Mononuclear cell (primary cell): Measurements from ENCODE around the gene ATXN1. TPM values are rescaled to one million over a fixed set of nuclear protein-coding genes. Genes with fewer than 3 reads are reported as not detected.

Source experiments
- H3K27me3 ChIP-seq: 2 replicates; pipeline ENCODE4 v1.6.0; 2011; ENCODE audit warnings: low read length, control low read depth; ENCODE audit not compliant: insufficient read depth
- H3K4me1 ChIP-seq: 2 replicates; pipeline ENCODE4 v1.5.1; 2011; ENCODE audit warnings: mild to moderate bottlenecking, low read length, control low read depth; ENCODE audit not compliant: insufficient read depth
- H3K4me3 ChIP-seq: 2 replicates; pipeline ENCODE4 v1.5.1; 2011; ENCODE audit warnings: mild to moderate bottlenecking, low read length, moderate library complexity
- H3K9me3 ChIP-seq: 2 replicates; pipeline ENCODE4 v1.5.1; 2011; ENCODE audit warnings: low read depth, mild to moderate bottlenecking, control low read depth, low read length
- total RNA-seq: library from RNA; depleted of rRNA; stranded (reverse); fragments of >200 nt; gene quantifications from one replicate; pipeline ENCODE4 v1.2.3, GENCODE V29; 2012

Gene ATXN1
- total RNA-seq, 1 donor, result 83.4 TPM

DNA sequence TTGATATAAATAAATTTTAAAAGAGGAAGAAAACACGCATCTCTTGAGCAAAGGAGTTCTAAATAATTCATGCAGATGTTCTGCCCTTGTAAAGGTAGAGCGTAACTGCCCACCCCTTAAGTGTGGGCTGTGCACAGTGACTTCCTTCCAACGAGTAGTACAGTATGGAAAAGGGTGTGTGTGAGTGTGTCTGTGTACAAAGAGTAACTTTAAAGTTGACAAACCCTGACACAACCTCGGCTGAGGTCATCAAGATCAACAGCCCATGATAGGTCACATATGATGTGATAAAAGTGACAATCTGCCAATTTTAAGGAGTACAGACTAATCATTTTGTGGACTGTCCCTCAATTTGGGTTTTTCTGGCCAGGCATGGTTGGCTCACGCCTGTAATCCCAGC, 225.7 kb downstream of the ATXN1 start:
- no peaks in the 10 kb centered on the region for H3K4me1 ChIP-seq
- no peaks in the 10 kb centered on the region for H3K27me3 ChIP-seq
- no peaks in the 10 kb centered on the region for H3K9me3 ChIP-seq
- no peak overlapping the region for H3K4me3 ChIP-seq

- H3K4me1 ChIP-seq, result no peaks in the 10 kb centered on the region
- no peaks in the 10 kb centered on the region for H3K9me3 ChIP-seq
- H3K4me3 ChIP-seq, result no peak overlapping the region
- H3K27me3 ChIP-seq, result no peaks in the 10 kb centered on the region
Measured at GRCh38 chr6:16533721-16534136, 227.5 kb downstream of the ATXN1 start.

- Histone ChIP-seq H3K9me3 (no peaks in the 10 kb centered on the region), H3K27me3 (no peaks in the 10 kb centered on the region), H3K4me1 (no peaks in the 10 kb centered on the region), H3K4me3 (no peak overlapping the region)
Measured at GRCh38 chr6:16533210-16533609, 228.1 kb downstream of the ATXN1 start.

- H3K4me1 ChIP-seq, result no peaks in the 10 kb centered on the region
- no peak overlapping the region for H3K4me3 ChIP-seq
- H3K9me3 ChIP-seq, result no peaks in the 10 kb centered on the region
Measured at GRCh38 chr6:16527691-16528090, 233.6 kb downstream of the ATXN1 start.

DNA sequence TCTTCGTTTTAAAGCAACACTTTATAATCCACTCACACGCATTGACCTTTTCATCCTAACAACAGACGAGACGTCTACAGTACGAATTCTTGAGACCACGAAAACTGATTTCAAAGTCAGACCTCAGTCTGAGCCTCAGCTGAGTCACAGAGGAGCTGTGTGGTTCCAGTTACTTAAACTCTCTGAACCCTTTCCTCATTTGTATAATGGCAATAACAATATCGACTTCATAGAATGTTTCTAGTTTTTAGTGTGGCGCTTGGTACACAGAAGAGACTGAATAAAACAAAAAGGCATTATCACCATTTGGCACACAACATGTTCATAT, 236.9 kb downstream of the ATXN1 start:
- H3K4me3 ChIP-seq, result no peak overlapping the region
- no peaks in the 10 kb centered on the region for H3K27me3 ChIP-seq
- no peaks in the 10 kb centered on the region for H3K9me3 ChIP-seq
- no peaks in the 10 kb centered on the region for H3K4me1 ChIP-seq

More at GRCh38 chr6:16527691-16528090, 233.6 kb downstream of the ATXN1 start:
- H3K27me3 ChIP-seq, result no peaks in the 10 kb centered on the region

- Histone ChIP-seq H3K4me3 (no peak overlapping the region), H3K27me3 (no peaks in the 10 kb centered on the region), H3K9me3 (no peaks in the 10 kb centered on the region), H3K4me1 (no peaks in the 10 kb centered on the region)
Measured at GRCh38 chr6:16523606-16524379, 237.5 kb downstream of the ATXN1 start.

- Histone ChIP-seq H3K4me1 (peaks cover 6% of the 10 kb centered on the region), H3K9me3 (no peaks in the 10 kb centered on the region), H3K4me3 (no peak overlapping the region), H3K27me3 (no peaks in the 10 kb centered on the region)
Measured at GRCh38 chr6:16522937-16523336, 238.3 kb downstream of the ATXN1 start.

DNA sequence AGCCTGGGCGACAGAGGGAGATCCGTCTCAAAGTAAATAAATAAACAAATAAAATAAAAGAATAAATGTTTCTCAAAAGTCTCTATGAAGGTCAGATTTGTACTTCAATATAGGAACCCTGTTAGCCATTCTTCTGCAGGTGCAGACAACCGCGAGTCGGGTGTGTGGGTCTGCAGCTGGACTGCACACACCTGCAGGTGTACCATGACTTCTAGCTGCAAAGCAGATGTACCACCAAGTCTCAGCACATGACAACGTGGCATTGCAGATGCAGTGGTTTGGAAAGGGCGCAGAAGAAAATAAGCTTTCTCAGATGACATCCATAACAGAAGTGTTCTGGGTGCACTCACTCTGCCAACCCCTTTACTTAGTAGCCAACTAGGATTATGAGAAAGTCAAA, 239.7 kb downstream of the ATXN1 start:
- peaks cover 10% of the 10 kb centered on the region for H3K4me1 ChIP-seq
- no peaks in the 10 kb centered on the region for H3K27me3 ChIP-seq
- H3K4me3 ChIP-seq, result no peak overlapping the region
- no peaks in the 10 kb centered on the region for H3K9me3 ChIP-seq

DNA sequence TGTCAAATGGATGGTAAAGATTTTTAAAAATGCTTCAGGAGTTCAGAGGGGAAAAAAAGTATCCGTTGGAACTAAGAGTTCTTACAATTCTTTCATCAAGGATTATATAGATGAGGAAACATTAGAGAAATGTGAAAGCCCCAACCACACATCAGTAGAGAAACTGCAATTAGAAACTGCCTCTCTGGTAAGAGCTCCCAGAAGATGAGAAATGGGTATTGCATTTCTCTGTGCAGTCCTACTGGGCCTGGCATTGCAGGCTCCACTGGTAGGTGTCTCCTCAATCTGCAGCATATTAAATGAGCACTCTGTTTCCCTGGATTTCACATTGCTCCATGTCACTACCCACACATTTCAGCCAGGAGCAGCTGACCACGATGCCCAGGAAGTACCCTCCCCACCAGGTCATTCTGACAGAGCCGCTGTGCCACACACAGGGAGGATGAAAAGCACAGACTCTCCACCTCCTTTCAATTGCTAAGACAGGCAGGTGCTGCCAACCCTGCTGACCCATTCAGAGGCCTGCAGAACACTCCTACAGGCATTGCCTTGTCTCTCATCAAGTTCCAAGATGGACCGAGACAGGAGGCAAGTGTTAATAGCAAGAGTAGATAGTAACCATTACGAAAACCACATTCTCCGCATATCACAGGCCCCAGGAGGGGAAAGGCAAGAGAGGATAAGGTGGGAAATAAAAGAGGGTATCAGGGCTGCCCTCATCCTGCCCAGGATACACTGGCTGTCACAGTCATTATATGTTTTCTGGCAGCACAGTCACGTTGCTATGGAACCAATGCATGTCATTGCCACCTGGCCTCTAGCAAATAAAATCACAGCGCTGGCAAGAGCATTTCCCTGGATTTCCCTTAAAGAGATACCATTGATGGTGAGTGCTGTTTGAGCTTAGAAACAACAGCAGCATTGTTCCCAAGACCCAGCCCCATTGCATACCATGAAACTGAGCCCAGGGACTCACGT, 241.7 kb downstream of the ATXN1 start:
- Histone ChIP-seq H3K4me1 (peaks cover 10% of the 10 kb centered on the region), H3K9me3 (no peaks in the 10 kb centered on the region), H3K4me3 (no peak overlapping the region), H3K27me3 (no peaks in the 10 kb centered on the region)

- H3K9me3 ChIP-seq, result no peaks in the 10 kb centered on the region
- H3K4me1 ChIP-seq, result peaks cover 21% of the 10 kb centered on the region
- H3K27me3 ChIP-seq, result no peaks in the 10 kb centered on the region
- H3K4me3 ChIP-seq, result no peak overlapping the region
Measured at GRCh38 chr6:16518265-16518664, 243.0 kb downstream of the ATXN1 start.

- Histone ChIP-seq H3K9me3 (no peaks in the 10 kb centered on the region), H3K27me3 (no peaks in the 10 kb centered on the region), H3K4me1 (peaks cover 45% of the 10 kb centered on the region), H3K4me3 (no peak overlapping the region)
Measured at GRCh38 chr6:16514249-16514648, 247.0 kb downstream of the ATXN1 start.

DNA sequence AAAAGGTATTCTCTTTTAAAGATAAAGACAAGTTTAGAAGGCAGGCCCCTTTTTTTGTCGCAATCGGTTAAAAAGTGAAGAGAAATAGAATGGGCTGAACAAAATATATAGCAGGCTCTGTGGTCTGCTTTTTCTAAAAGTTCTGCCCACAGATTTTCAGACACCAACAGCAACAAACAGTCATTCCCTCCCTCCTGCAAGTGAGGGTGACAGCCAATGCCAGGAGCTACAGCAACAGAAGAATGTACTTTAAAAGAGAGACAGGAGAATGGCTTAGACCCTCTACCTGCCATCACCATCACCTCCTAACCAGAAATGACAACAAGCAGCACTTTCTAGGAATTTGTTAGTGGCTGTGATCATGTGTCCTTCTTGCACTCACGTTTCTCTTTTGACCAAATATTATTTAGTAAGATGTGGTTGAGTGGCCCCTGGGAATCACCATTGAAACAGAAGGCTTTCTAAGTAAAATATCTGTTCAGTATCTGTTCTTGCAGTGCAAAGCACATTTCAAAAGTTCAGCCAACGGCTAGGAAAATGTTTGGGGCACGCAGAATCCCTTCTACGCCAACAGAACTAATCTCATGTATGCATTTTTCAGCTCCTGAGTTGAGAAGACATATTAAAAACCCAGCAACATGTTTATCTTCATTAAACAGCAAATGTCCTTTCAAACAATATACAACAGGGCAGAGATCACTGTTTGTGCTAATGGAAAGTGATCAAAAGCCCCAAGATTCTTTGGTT, 248.5 kb downstream of the ATXN1 start:
- Histone ChIP-seq H3K4me3 (no peak overlapping the region), H3K9me3 (no peaks in the 10 kb centered on the region), H3K27me3 (no peaks in the 10 kb centered on the region), H3K4me1 (peaks cover 37% of the 10 kb centered on the region)

DNA sequence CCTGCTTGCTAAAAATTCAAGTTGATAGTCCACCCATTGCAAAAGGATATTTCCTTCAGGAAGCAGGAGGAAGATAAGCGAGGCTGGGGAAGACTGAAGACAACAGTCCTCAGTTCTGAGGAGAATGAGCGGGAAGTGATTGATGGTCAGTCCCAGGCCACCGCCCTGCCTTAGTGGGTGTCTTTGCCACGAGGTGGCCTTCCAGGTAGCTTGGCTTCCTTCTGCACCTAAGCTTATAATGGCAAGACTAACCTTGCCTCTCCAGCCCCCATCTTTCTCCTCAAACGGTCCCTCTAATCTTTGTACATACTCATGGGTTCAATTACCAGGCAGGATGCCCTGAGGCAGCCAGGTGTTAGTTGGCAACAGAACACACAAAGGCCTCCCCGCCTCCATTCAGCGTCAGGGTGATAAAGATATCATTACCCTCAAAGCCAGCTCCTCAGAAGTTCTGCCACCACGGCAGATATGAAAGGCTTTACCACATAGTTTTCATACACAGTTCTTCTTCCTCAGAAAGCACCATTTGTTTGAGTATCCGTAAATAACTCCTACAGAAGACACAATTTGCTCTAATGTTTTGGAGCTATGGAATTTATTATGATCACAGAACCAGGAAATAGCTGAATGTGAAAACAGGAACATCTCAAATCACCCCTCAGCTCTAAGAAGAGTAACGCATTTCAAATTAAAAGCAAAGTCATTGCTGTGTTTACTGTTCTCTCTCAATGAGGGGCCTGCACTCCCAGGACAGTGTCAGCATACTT, 249.4 kb downstream of the ATXN1 start:
- H3K4me1 ChIP-seq, result peaks cover 35% of the 10 kb centered on the region
- H3K27me3 ChIP-seq, result no peaks in the 10 kb centered on the region
- H3K4me3 ChIP-seq, result no peak overlapping the region
- no peaks in the 10 kb centered on the region for H3K9me3 ChIP-seq

GRCh38 chr6:16511040-16511660, 250.1 kb downstream of the ATXN1 start:
- H3K27me3 ChIP-seq, result no peaks in the 10 kb centered on the region
- no peak overlapping the region for H3K4me3 ChIP-seq
- H3K4me1 ChIP-seq, result peaks cover 35% of the 10 kb centered on the region
- H3K9me3 ChIP-seq, result no peaks in the 10 kb centered on the region
